ENCODE data around the gene EVI5L. TPM values are rescaled to one million over a fixed set of nuclear protein-coding genes. Genes with fewer than 3 reads are reported as not detected.
A peak's percentile ranks its signal among the peaks of the same experiment; 100 is the strongest.

EVI5L gene
- total RNA-seq, 1 experiment from 2014 or later, result 29.5 TPM

- peaks cover 8% of the 10 kb centered on the region; the same call in 1 of the 2 replicates for H3K9me3 ChIP-seq (ENCODE audit: low read length)
- ChIA-PET CTCF (interaction anchor here (0.6 to 1.4 kb wide), 2 partner anchors 114 to 125 kb away, joined by 3 to 4 read pairs; partner anchors contain the start of genes SNAPC2 and TRAPPC5), POLR2A (ENCODE audit: unreplicated experiment) (no interaction called here)
- H3F3A ChIP-seq (ENCODE audit: low read length, unreplicated experiment), result peaks cover 3% of the 10 kb centered on the region
- no TSS peak for BruUV-seq (replicated peaks)
- no peaks in the 10 kb centered on the region for H3K79me2 ChIP-seq (ENCODE audit: low read length)
- intact Hi-C loops (cut with micrococcal nuclease), result loop anchor here (2.0 kb wide), 1 partner anchor 23 kb away; no protein-coding TSS in a partner anchor
- H3K27ac ChIP-seq (ENCODE audit: low read length), result no peak overlapping the region
- TF ChIP-seq EZH2phosphoT487 (IDR thresholded peaks at IDR 0.05; ENCODE audit: borderline replicate concordance, low read length) (no peak), EZH2 (IDR thresholded peaks at IDR 0.05; ENCODE audit: low read length, unreplicated experiment) (no peak)
- TF ChIP-seq, protein P1, sequence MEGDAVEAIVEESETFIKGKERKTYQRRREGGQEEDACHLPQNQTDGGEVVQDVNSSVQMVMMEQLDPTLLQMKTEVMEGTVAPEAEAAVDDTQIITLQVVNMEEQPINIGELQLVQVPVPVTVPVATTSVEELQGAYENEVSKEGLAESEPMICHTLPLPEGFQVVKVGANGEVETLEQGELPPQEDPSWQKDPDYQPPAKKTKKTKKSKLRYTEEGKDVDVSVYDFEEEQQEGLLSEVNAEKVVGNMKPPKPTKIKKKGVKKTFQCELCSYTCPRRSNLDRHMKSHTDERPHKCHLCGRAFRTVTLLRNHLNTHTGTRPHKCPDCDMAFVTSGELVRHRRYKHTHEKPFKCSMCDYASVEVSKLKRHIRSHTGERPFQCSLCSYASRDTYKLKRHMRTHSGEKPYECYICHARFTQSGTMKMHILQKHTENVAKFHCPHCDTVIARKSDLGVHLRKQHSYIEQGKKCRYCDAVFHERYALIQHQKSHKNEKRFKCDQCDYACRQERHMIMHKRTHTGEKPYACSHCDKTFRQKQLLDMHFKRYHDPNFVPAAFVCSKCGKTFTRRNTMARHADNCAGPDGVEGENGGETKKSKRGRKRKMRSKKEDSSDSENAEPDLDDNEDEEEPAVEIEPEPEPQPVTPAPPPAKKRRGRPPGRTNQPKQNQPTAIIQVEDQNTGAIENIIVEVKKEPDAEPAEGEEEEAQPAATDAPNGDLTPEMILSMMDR (conservative IDR thresholded peaks at IDR 0.05; ENCODE audit: low read depth, low read length), result no peak
- no peak overlapping the region for H2AFZ ChIP-seq (ENCODE audit: low read length)
- peaks cover 28% of the 10 kb centered on the region for H3K4me1 ChIP-seq (ENCODE audit: insufficient read depth, low read length)
- H3K9ac ChIP-seq (ENCODE audit: low read length), result no peak overlapping the region
- no peak for ATAC-seq
- H3K4me2 ChIP-seq (ENCODE audit: low read length), result no peak overlapping the region
- no peak for DNase-seq
- no peaks in the 10 kb centered on the region for H3K36me3 ChIP-seq (ENCODE audit: low read depth, low read length)
- no peaks in the 10 kb centered on the region for H4K20me1 ChIP-seq (ENCODE audit: low read length)
- no peaks in the 10 kb centered on the region for H3K27me3 ChIP-seq (ENCODE audit: low read length)
- no peaks in the 10 kb centered on the region for H3K9me2 ChIP-seq (replicated peaks; ENCODE audit: low read length)
- no peak overlapping the region for H3K4me3 ChIP-seq (ENCODE audit: low read length)
Observed at GRCh38 chr19:7806234-7806633, 23.8 kb upstream of the EVI5L start.

DNA sequence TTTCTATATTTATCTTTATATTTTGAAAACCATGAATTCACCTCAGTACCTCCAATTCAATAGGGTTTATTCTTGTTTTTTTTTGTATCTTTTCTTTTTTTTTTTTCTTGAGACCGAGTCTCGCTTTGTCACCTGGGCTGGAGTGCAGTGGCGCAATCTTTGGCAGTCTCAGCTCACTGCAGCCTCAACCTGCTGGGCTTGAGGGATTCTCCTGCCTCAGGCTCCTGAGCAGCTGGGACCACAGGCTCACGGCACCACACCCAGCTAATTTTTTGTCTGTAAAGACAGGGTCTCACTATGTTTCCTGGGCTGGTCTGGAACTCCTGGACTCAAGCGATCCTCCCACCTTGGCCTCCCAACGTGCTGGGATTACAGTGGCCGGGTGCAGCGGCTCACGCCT is 23.1 kb upstream of the EVI5L start:
- Histone ChIP-seq H2AFZ (ENCODE audit: low read length) (no peak overlapping the region), H3K9me3 (ENCODE audit: low read length) (peaks cover 9% of the 10 kb centered on the region; the same call in 1 of the 2 replicates), H3K27me3 (ENCODE audit: low read length) (no peaks in the 10 kb centered on the region), H3F3A (ENCODE audit: low read length, unreplicated experiment) (peaks cover 3% of the 10 kb centered on the region), H3K27ac (ENCODE audit: low read length) (peak overlapping the region; percentile 78), H3K4me3 (ENCODE audit: low read length) (no peak overlapping the region), H4K20me1 (ENCODE audit: low read length) (no peaks in the 10 kb centered on the region), H3K9me2 (replicated peaks; ENCODE audit: low read length) (no peaks in the 10 kb centered on the region), H3K79me2 (ENCODE audit: low read length) (no peaks in the 10 kb centered on the region), H3K9ac (ENCODE audit: low read length) (no peak overlapping the region), H3K4me2 (ENCODE audit: low read length) (peak overlapping the region; percentile 23; the same call in 1 of the 2 replicates), H3K4me1 (ENCODE audit: insufficient read depth, low read length) (peaks cover 28% of the 10 kb centered on the region), H3K36me3 (ENCODE audit: low read depth, low read length) (no peaks in the 10 kb centered on the region)
- TF ChIP-seq EZH2 (IDR thresholded peaks at IDR 0.05; ENCODE audit: low read length, unreplicated experiment), result no peak
- no peak for TF ChIP-seq EZH2phosphoT487 (IDR thresholded peaks at IDR 0.05; ENCODE audit: borderline replicate concordance, low read length)
- TF ChIP-seq, protein P1 (conservative IDR thresholded peaks at IDR 0.05; ENCODE audit: low read depth, low read length), result no peak
- ATAC-seq (no peak), DNase-seq (no peak)
- ChIA-PET POLR2A (ENCODE audit: unreplicated experiment) (interaction anchor here (0.6 kb wide), 1 partner anchor 115 kb away, joined by 4 read pairs; no protein-coding TSS in a partner anchor), CTCF (interaction anchor here (0.6 to 1.4 kb wide), 3 partner anchors 25 to 126 kb away, joined by 3 to 4 read pairs (median 3); partner anchors contain the start of genes SNAPC2 and TRAPPC5)
- BruUV-seq (replicated peaks), result no TSS peak
- intact Hi-C loops (cut with micrococcal nuclease), result loop anchor here (2.0 kb wide), 1 partner anchor 22 kb away; no protein-coding TSS in a partner anchor

- Histone ChIP-seq H4K20me1 (ENCODE audit: low read length) (no peaks in the 10 kb centered on the region), H3K4me2 (ENCODE audit: low read length) (peak overlapping the region; percentile 30), H3K27me3 (ENCODE audit: low read length) (no peaks in the 10 kb centered on the region), H3K4me1 (ENCODE audit: insufficient read depth, low read length) (peaks cover 28% of the 10 kb centered on the region), H2AFZ (ENCODE audit: low read length) (0 out of 2 replicates have a peak overlapping the region, but pooled peaks have one; percentile 7), H3K79me2 (ENCODE audit: low read length) (no peaks in the 10 kb centered on the region), H3K36me3 (ENCODE audit: low read depth, low read length) (no peaks in the 10 kb centered on the region), H3K27ac (ENCODE audit: low read length) (peak overlapping the region; percentile 78), H3K9ac (ENCODE audit: low read length) (no peak overlapping the region; the same call in 1 of the 2 replicates), H3K9me3 (ENCODE audit: low read length) (peaks cover 9% of the 10 kb centered on the region; the same call in 1 of the 2 replicates), H3K4me3 (ENCODE audit: low read length) (peak overlapping the region; percentile 35; the same call in 1 of the 2 replicates), H3K9me2 (replicated peaks; ENCODE audit: low read length) (no peaks in the 10 kb centered on the region), H3F3A (ENCODE audit: low read length, unreplicated experiment) (peaks cover 3% of the 10 kb centered on the region)
- POLR2A ChIA-PET (ENCODE audit: unreplicated experiment), result no interaction called here
- no peak for TF ChIP-seq EZH2 (IDR thresholded peaks at IDR 0.05; ENCODE audit: low read length, unreplicated experiment)
- TF ChIP-seq EZH2phosphoT487 (IDR thresholded peaks at IDR 0.05; ENCODE audit: borderline replicate concordance, low read length), result no peak
- TF ChIP-seq, protein P1 (conservative IDR thresholded peaks at IDR 0.05; ENCODE audit: low read depth, low read length), result no peak
- ATAC-seq (peak; percentile 23), DNase-seq (peak; percentile 89)
- CTCF ChIA-PET, result interaction anchor here (0.5 kb wide), 1 partner anchor 609 kb away, joined by 3 read pairs; no protein-coding TSS in a partner anchor
- TSS peak; percentile 64 for BruUV-seq (replicated peaks)
- intact Hi-C loops (cut with micrococcal nuclease), result no loop called here
Observed at GRCh38 chr19:7808108-7808507, 21.9 kb upstream of the EVI5L start.
